Ramos (cell line): ENCODE results near the gene TRPC6.

ENCODE experiments used
- in situ Hi-C: fragments of 300-500 bp; cut with MboI; formaldehyde crosslinking; loops from one replicate; pipeline ENCODE4 v1.14.3; 2022; ENCODE audit warnings: low sequenced_read_pairs; ENCODE audit not compliant: unreplicated experiment

TRPC6 gene

GRCh38 chr11:101429703-101430540 lies 153.9 kb downstream of the TRPC6 start:
- in situ Hi-C loops, result no loop called here

DNA sequence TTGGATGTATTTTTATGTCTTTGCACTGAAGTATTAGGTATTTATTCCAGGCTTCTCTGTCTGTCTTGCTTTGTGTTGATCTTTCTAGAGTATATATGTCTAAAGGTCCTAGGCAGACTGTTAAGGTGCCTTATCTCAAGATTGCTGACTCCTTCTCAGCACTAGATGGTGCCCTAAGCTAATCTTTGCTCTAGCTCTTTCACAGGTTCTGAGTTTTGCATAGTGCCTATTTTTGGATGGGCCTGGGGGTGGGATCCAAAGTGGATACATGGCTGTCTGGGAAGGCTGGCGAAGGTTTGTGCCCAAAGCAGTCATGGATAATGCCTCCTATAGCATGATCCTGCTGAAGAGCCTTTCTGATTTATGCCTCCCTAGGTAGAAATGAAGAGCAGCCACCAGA lies 154.9 kb downstream of the TRPC6 start:
- in situ Hi-C loops, result no loop called here

GRCh38 chr11:101407324-101407723 lies 176.5 kb downstream of the TRPC6 start:
- in situ Hi-C loops, result no loop called here
